Activated CD4-positive, alpha-beta T cell treated with anti-CD3 and anti-CD28 coated beads, Interleukin-10, Interleukin-2, amounts not matched to agents 100 ng/mL and 50 ng/mL, durations not matched to agents 16 hours and 8 hours (primary cell): ENCODE results near the gene MTLN.
"Not testable (repeated sequence)": the region's sequence is repeated elsewhere in the genome, so short reads cannot be mapped to it uniquely, and the experiment has no call there.

Experiments
- DNase-seq: peaks from one replicate; pipeline ENCODE4 v3.0.0-alpha.2; 2020

Gene MTLN

GRCh38 chr2:110198016-110198415, 14.3 kb downstream of the MTLN start:
- no peak for DNase-seq

DNA sequence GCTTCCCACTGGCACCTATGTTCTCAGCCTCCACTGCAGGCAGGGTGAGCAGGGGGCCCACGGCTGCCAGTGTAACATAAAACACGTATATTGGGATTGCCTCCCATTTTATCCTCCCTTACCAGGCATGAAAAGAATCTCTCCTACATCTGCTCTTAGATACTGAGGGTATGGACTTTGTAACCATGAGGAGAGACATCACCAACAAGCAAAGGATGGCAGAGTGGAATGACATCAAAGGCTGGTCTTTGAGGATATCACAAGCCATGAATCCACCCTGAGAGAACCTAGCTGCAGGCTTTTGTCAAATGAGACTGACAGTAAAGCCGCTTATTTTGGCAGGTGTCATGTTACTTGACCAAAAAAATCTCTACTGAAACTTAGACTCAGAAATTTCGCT, 14.9 kb downstream of the MTLN start:
- DNase-seq, result no peak

- not testable (repeated sequence) for DNase-seq
Observed at GRCh38 chr2:110190169-110190568, 22.2 kb downstream of the MTLN start.

DNA sequence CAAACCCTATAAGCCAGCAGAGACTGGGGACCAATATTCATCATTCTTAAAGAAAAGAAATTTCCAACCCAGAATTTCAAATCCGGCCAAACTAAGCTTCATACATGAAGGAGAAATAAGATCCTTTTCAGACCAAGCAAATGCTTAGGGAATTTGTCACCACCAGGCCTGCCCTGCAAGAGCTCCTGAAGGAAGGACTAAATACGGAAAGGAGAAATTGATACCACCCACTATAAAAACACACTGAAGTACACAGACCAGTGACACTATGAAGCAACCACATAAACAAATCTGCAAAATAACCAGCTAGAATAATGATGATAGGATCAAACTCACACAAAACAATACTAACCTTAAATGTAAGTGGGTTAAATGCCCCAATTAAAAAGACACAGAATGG, 29.9 kb downstream of the MTLN start:
- DNase-seq, result no peak

DNA sequence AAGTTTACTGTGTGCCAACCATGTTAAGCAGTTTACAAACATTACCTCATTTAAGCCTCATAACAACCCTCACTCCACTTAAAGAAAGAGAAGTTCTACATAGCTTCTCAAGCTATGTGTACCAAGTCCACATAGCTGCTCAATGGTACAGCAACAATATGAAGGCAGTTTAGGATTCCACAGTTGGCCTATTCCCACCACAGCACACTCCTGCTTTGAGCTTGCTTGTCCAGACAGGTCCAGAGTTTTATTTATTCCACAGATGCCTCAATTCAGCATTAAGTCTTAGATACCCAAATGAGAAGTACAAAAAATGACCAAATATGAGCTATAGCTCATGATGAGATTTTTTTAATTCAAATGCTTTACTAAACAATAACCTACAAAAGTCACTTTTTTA, 32.3 kb downstream of the MTLN start:
- DNase-seq, result no peak

DNA sequence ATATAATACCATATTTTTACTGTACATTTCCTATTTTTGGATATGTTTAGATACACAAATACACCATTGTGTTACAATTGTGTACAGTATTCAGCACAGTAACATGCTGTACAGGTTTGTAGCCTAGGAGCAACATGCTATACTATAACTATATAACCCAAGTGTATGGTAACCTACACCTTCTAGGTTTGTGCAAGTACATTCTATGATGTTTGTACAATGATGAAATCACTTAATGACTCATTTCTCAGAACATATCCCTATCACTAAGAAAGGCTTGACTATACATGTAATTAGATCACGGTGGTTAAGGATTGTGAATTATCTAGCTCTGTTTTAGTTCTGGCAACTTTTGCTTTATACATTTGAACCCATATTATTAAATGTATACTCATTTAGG, 38.8 kb downstream of the MTLN start:
- peak; percentile 21 for DNase-seq

DNA sequence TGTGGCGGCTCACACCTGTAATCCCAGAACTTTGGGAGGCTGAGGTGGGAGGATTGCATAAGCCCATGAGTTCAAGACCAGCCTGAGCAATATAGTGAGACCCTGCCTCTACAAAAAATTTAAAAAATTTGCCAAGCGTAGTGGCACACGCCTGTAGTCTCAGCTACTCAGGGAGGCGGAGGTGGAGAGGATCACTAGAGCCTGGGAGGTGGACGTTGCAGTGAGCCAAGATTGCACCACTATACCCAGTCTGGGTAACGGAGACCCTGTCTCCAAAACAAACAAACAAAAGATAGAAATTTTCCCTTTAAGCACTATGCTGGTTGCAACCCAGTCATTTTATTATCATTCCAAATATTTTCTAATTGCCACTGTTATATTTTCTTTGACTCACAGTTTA, 39.8 kb downstream of the MTLN start:
- DNase-seq, result no peak

- no peak for DNase-seq
Observed at GRCh38 chr2:110170102-110170501, 42.2 kb downstream of the MTLN start.

- no peak for DNase-seq
Observed at GRCh38 chr2:110167326-110168000, 44.9 kb downstream of the MTLN start.

DNA sequence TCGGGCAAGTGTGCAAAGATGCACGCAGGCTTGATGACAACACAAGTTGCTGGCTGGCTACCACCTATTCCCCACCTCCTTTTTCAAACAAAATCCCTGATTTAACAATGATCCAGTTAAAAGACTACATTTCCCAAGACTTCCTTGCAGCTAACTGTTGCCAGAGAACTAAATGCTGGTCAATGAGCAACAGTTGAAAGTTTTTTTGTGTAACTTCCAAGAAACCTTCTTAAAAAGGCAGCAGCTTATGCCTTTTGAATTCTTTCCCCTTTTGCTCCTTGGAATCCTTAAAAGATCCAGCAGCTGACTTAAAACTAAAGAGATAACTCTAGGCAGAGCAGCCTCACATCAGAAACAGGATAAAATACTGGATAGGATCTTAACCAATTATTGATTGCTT, 46.1 kb downstream of the MTLN start:
- DNase-seq, result no peak
